Keratinocyte (primary cell): ENCODE measurements around the gene DENND1A.

Experiments
- CTCF ChIP-seq, 3 experiments: IDR thresholded peaks in 1 of 3; conservative IDR thresholded peaks in 1 of 3; optimal IDR thresholded peaks in 1 of 3; 2 replicates in 2 of 3; 3 replicates in 1 of 3; pipeline versions ENCODE3 to v1.5.1; 2011; ENCODE audit warnings: low read length in 3 of 3, mild to moderate bottlenecking in 3 of 3, moderate library complexity in 2 of 3, control low read depth in 1 of 3, inconsistent platforms in 1 of 3; ENCODE audit not compliant: insufficient read depth in 2 of 3; ENCODE audit errors: extremely low read depth in 1 of 3
- EZH2 ChIP-seq: IDR thresholded peaks from one replicate; pipeline ENCODE4 v1.6.1; 2012; ENCODE audit warnings: inconsistent platforms, mild to moderate bottlenecking, low read length, moderate library complexity

GRCh38 chr9:123757547-123757946, 172.4 kb downstream of the DENND1A start:
- no peak for TF ChIP-seq CTCF (optimal IDR thresholded peaks at IDR 0.05 in 1 of 3, IDR thresholded peaks at IDR 0.05 in 1 of 3, conservative IDR thresholded peaks at IDR 0.05 in 1 of 3; ENCODE audit: extremely low read depth in 1 of 3, insufficient read depth in 2 of 3, low read length in 3 of 3)
- no peak for TF ChIP-seq EZH2
